HepG2 (cell line): ENCODE measurements around the gene TEF. TPM values are rescaled to one million over a fixed set of nuclear protein-coding genes. Genes with fewer than 3 reads are reported as not detected.

Experiments used
- AGO2 ChIP-seq: fragments of 200-400 bp; formaldehyde crosslinking; optimal IDR thresholded peaks from 2 replicates; pipeline ENCODE3; 2017; ENCODE audit warnings: mild to moderate bottlenecking, low read depth, low read length, moderate library complexity
- GABPA ChIP-seq, 2 experiments: IDR thresholded peaks; 2 replicates each; pipeline ENCODE4 v1.6.1; 2011 to 2016; ENCODE audit warnings: low read depth in 2 of 2, low read length in 1 of 2, missing biosample characterization in 1 of 2, missing genetic modification characterization in 1 of 2
- HES4 ChIP-seq: sonication (generic); formaldehyde crosslinking; IDR thresholded peaks from 2 replicates; pipeline ENCODE4 v1.9.0; 2021; ENCODE audit warnings: mild to moderate bottlenecking, missing genetic modification reagents, borderline replicate concordance
- IKZF4 ChIP-seq: sonication (generic); formaldehyde crosslinking; IDR thresholded peaks from 2 replicates; pipeline ENCODE4 v1.5.1; 2020; ENCODE audit warnings: borderline replicate concordance, mild to moderate bottlenecking, low read depth, missing genetic modification reagents; ENCODE audit errors: not compliant biosample characterization
- NFKBIZ ChIP-seq: IDR thresholded peaks from 2 replicates; pipeline ENCODE4 v1.6.1; 2018; ENCODE audit warnings: missing genetic modification reagents, missing compliant biosample characterization
- SIN3A ChIP-seq: IDR thresholded peaks from 2 replicates; pipeline ENCODE4 v1.6.1; 2011; ENCODE audit warnings: low read depth, mild to moderate bottlenecking, control low read depth, low read length, borderline replicate concordance
- SRSF4 ChIP-seq: fragments of 200-400 bp; formaldehyde crosslinking; IDR thresholded peaks from one replicate; pipeline ENCODE4 v1.6.1; 2018; ENCODE audit warnings: mild to moderate bottlenecking, low read depth, low read length, moderate library complexity; ENCODE audit not compliant: poor library complexity, severe bottlenecking
- ZKSCAN5 ChIP-seq: sonication (generic); formaldehyde crosslinking; IDR thresholded peaks from 2 replicates; pipeline ENCODE4 v1.5.1; 2020; ENCODE audit warnings: mild to moderate bottlenecking, missing genetic modification reagents
- ZNF10 ChIP-seq: sonication (generic); formaldehyde crosslinking; IDR thresholded peaks from 2 replicates; pipeline ENCODE4 v1.4.0; 2020; ENCODE audit warnings: mild to moderate bottlenecking, low read depth, missing genetic modification reagents, borderline replicate concordance
- ZNF224 ChIP-seq: sonication (generic); formaldehyde crosslinking; IDR thresholded peaks from 2 replicates; pipeline ENCODE4 v1.5.0; 2020; ENCODE audit warnings: mild to moderate bottlenecking, missing genetic modification reagents
- ZNF317 ChIP-seq: sonication (generic); formaldehyde crosslinking; IDR thresholded peaks from 2 replicates; pipeline ENCODE4 v1.5.0; 2020; ENCODE audit warnings: mild to moderate bottlenecking, missing genetic modification reagents
- ZNF407 ChIP-seq: sonication (generic); formaldehyde crosslinking; IDR thresholded peaks from one replicate; pipeline ENCODE4 v1.5.1; 2020; ENCODE audit warnings: mild to moderate bottlenecking, missing genetic modification reagents; ENCODE audit errors: not compliant biosample characterization
- ZNF543 ChIP-seq: sonication (generic); formaldehyde crosslinking; IDR thresholded peaks from 2 replicates; pipeline ENCODE4 v1.4.0; 2020; ENCODE audit warnings: mild to moderate bottlenecking, missing genetic modification reagents
- polyA plus RNA-seq, 8 experiments: library from polyadenylated mRNA; depleted of rRNA in 3 of 8; stranded (reverse) in 7 of 8; unstranded in 1 of 8; fragments of >200 nt; fragmentation: Illumina TruSeq in 4 of 8; extraction: Trizol in 4 of 8; gene quantifications; 2 replicates each; pipeline versions ENCODE4 v1.2.1 to v1.2.3, GENCODE V29; 2011 to 2016; ENCODE audit warnings: low read depth in 4 of 8, missing spikeins in 1 of 8, mixed read lengths in 1 of 8; ENCODE audit not compliant: insufficient read depth in 1 of 8
- total RNA-seq, 5 experiments: library from RNA; depleted of rRNA; stranded (reverse); fragments of >200 nt; fragmentation: Illumina TruSeq; extraction: Trizol; gene quantifications; 2 replicates each; pipeline ENCODE4 v1.2.3, GENCODE V29; 2016; ENCODE audit warnings: low read depth in 1 of 5
- TF ChIP-seq, protein P1 (sequence below): sonication (generic); formaldehyde crosslinking; IDR thresholded peaks from 2 replicates; pipeline ENCODE4 v1.4.0; 2020; ENCODE audit warnings: missing genetic modification reagents, borderline replicate concordance
- TF ChIP-seq, protein P2 (sequence below): sonication (generic); formaldehyde crosslinking; IDR thresholded peaks from 2 replicates; pipeline ENCODE4 v1.5.1; 2020; ENCODE audit warnings: missing genetic modification reagents, mild to moderate bottlenecking, borderline replicate concordance
- TF ChIP-seq, protein P3 (sequence below): sonication (generic); formaldehyde crosslinking; IDR thresholded peaks from 2 replicates; pipeline ENCODE4 v1.4.0; 2020; ENCODE audit warnings: low read depth, mild to moderate bottlenecking, missing genetic modification reagents

The TEF gene
- total and polyA plus RNA-seq, 2 of the 13 experiments (the other 11 are each of a cell fraction or from before 2014, with no cell fraction given) = 7.6 to 11.2 TPM

DNA sequence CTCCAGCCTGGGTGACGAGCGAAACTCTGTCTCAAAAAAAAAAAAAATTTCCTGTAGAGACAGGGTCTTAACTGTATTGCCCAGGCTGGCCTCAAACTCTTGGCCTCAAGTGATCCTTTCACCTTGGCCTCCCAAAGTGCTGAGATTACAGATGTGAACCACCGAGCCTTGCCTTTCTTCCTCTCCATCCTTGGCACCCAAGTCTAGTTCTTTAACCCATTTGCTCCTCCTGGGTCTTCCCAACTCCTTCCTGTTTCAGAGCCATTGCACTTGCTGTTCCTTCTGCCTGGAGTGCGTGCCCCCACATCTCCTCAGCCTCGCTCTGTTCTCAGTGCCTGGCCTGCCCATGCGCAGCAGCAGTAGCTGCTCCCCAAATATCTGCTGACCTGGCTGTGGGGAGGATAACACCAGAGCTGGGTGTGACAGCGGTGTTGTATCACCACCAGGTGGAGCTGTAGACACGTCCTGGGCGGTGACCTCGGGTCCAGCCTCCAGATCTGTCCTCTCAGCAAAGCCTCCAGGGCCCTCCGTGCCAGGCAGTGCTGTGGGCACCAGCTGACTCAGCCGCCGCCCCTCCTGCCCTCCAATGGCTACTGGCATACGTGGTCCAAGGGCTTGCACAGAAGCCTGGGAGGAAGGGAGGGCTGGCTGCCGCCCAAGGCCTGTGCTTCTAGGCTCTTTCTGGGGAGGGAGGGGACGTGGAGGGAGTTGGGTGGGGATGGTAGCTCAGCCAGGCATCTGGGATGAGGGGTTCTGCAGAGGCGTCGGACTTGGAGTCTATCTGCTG is 22.0 kb downstream of the TEF start (continued):
- TF ChIP-seq, protein P1, sequence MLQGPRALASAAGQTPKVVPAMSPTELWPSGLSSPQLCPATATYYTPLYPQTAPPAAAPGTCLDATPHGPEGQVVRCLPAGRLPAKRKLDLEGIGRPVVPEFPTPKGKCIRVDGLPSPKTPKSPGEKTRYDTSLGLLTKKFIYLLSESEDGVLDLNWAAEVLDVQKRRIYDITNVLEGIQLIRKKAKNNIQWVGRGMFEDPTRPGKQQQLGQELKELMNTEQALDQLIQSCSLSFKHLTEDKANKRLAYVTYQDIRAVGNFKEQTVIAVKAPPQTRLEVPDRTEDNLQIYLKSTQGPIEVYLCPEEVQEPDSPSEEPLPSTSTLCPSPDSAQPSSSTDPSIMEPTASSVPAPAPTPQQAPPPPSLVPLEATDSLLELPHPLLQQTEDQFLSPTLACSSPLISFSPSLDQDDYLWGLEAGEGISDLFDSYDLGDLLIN = no peak
- no peak for TF ChIP-seq GABPA (IDR thresholded peaks at IDR 0.05; ENCODE audit: low read depth, low read length)
- no peak for TF ChIP-seq GABPA (CRISPR knock-in tag; IDR thresholded peaks at IDR 0.05; ENCODE audit: low read depth)
- no peak for TF ChIP-seq ZKSCAN5
- no peak for TF ChIP-seq ZNF543 (CRISPR knock-in tag)
- TF ChIP-seq SIN3A = no peak
- TF ChIP-seq AGO2 = no peak
- no peak for TF ChIP-seq ZNF224 (CRISPR knock-in tag)
- TF ChIP-seq, protein P2, sequence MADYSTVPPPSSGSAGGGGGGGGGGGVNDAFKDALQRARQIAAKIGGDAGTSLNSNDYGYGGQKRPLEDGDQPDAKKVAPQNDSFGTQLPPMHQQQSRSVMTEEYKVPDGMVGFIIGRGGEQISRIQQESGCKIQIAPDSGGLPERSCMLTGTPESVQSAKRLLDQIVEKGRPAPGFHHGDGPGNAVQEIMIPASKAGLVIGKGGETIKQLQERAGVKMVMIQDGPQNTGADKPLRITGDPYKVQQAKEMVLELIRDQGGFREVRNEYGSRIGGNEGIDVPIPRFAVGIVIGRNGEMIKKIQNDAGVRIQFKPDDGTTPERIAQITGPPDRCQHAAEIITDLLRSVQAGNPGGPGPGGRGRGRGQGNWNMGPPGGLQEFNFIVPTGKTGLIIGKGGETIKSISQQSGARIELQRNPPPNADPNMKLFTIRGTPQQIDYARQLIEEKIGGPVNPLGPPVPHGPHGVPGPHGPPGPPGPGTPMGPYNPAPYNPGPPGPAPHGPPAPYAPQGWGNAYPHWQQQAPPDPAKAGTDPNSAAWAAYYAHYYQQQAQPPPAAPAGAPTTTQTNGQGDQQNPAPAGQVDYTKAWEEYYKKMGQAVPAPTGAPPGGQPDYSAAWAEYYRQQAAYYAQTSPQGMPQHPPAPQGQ (CRISPR knock-in tag) = no peak
- TF ChIP-seq, protein P3, sequence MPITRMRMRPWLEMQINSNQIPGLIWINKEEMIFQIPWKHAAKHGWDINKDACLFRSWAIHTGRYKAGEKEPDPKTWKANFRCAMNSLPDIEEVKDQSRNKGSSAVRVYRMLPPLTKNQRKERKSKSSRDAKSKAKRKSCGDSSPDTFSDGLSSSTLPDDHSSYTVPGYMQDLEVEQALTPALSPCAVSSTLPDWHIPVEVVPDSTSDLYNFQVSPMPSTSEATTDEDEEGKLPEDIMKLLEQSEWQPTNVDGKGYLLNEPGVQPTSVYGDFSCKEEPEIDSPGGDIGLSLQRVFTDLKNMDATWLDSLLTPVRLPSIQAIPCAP (CRISPR knock-in tag) = no peak
- TF ChIP-seq HES4 (CRISPR knock-in tag) = no peak
- TF ChIP-seq ZNF10 (CRISPR knock-in tag) = no peak
- TF ChIP-seq ZNF407 (CRISPR knock-in tag) = no peak
- no peak for TF ChIP-seq SRSF4
- no peak for TF ChIP-seq IKZF4 (CRISPR knock-in tag)
- no peak for TF ChIP-seq NFKBIZ (CRISPR knock-in tag)
- no peak for TF ChIP-seq ZNF317
